HG02759 (cell line): ENCODE data around the gene CUL2.
"Not testable (repeated sequence)": the region's sequence is repeated elsewhere in the genome, so short reads cannot be mapped to it uniquely, and the experiment has no call there.

Experiments
- ATAC-seq: cut with Tn5 transposase; IDR thresholded peaks from one replicate; pipeline ENCODE4 v1.9.1; 2021; ENCODE audit warnings: mild to moderate bottlenecking, moderate library complexity; ENCODE audit not compliant: unreplicated experiment

CUL2 gene

DNA sequence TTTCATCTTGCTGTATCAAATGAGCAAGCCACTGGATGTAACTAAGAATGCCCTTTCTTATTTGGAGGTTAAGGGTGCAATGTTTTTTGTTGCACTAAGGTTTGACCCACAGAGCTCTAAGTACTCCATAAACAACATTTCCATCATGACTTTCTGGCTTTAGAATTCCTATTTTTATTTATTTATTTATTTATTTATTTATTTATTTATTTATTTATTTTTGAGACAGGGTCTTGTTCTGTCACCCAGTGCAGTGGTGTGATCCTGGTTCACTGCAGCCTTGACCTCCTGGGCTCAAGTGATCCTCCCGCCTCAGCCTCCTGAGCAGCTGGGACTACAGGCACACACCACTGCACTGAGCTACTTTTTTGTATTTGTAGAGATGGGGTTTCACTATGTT, 9.9 kb downstream of the CUL2 start:
- ATAC-seq: not testable (repeated sequence)

DNA sequence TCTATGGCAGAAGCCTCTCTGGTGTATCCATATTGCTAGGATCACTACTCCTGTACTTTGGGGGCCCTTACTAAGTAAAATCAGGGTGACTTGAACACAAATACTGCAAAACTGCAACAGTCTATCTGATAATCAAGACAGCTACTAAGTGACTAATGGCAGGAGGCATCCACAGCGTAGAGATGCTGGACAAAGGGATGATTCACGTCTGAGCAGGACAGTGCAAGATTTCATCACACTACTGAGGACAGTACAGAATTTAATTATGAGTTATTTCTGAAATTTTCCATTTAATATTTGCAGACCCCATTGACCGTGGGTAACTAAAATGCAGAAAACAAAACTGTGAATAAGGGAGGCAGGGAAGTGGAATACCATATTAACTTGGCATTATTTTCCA, 10.4 kb downstream of the CUL2 start:
- ATAC-seq: no peak

DNA sequence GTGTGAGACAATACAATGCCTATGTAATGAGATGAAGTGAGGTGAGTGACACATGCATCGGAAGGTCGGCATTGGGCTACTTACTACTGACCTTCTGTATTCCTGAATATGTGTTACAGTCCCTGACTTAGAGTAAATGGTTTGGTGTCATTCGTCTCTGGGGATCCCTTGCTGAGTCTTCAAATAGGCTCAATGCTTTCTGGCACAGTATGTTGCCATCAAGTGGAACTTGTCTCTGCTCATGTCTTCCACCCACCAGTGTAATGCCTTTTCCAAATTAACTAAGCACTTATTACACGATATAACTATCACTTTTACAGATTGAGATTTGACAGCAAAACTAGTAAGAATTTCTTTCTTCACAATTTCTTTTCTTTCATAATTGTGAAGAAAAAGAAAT, 10.9 kb downstream of the CUL2 start:
- no peak for ATAC-seq

DNA sequence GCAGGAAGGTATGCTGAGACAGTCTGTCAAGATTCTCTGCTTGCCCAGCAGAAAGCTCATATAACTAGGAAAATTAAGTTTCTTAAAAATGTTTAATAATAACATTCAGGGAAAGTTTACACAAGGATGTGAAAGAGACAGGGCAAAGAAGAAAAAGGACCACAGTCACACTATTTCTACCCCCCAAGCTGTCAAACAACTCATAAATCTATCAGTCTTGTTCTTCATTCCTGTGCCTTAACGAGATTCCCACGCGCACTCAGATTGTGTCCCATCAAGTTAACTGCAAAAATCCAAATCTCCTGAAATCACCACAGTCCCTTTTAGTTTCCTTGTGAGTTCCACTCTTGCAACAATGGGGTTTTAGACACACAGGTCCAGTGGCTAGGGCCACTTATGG, 14.9 kb downstream of the CUL2 start:
- no peak for ATAC-seq

DNA sequence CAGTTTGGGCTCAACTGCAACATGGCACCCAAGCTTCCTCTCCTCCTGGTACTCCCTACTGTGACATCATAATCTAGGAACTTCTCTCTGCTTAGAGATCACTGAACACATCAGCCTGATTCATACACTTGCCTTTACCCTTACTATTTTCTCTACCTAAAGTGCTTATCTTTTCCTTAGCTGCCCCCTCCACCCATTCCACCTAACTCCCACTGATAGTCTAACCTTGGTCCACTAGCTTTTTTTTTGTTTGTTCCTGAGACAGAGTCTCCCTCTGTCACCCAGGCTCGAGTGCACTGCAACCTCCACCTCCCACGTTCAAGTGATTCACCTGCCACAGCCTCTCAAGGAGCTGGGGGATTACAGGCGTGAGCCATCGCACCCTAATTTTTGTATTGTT, 15.9 kb downstream of the CUL2 start:
- no peak for ATAC-seq

DNA sequence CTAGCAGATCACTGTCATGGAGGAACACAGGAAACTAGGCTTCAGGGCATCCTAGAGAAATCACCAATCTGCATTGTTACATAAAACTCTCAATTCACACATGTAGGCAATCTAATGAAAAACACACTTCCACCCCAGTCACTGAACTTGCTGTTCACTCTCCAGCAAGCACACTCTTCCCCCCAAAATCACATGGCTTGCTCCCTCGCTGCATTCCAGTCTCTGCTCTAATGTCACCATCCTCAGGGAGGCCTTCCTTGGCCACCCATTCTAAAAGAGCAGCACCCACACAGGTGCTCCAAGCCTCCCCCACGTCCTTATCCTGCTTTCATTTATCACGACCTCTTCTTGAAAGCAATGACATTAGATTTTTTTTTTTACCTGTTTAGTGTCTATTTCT, 19.6 kb downstream of the CUL2 start:
- ATAC-seq: no peak

DNA sequence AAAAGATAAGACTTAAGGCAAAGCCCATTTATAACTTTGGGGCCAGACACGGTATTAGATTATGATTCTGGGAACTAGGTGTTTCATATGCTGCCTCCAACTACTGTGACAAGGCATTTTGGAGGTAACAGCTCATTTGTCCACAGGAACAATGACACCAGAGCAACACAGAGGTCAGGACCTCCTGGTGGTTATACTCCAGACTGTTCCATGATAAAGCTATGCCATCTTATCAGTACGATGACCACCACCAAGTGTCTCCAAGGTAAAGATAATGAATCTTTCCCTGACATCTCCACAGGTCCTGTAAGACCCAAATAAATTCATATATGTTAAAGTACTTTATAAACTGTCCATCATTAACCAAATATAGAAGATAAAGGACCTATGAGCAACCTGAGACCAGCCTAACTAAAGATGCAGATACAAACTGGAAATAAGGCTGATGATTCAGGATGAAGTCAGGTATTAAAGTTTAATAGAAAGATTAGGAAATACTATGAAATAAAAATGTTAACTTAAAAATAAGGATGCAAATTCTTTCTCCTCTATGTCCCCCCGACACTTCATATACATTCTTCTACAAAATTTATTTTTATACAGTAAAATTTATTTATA, 26.2 kb downstream of the CUL2 start:
- no peak for ATAC-seq

DNA sequence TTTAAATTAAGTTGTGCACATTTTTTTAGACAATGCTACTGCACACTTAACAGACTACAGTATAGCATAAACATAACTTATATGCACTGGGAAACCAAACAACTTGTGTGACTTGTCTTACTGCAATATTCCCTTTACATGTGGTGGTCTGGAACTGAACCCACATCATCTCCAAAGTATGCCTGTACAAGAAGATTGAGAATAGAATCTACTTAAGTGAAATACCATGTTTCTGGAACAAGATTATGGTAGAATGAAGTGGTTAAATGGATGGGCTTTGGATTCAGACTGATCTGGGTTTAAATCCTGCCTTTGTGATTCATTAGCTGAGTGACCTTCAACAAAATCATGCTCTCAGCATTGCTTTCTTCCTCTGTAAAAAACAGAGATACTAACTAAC, 30.7 kb downstream of the CUL2 start:
- ATAC-seq: no peak

DNA sequence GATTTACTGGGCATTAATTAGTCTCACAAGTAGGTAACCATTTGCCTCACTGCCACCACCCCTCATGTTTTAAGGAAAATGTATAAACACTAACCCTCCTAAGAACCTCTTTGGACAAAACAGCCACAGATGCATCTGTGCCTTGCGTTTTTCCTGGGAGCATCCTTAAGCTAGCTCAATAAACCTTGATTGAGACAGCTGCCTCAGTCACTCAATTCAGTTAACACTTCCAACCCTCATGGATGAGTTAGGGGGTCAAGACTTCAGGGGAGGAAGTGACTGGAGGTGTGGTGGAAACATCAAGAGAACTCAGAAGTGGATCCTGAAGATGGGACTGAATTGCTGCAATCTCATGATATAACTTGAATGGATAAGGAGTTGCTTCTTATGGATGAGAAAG, 31.5 kb downstream of the CUL2 start:
- ATAC-seq: no peak

DNA sequence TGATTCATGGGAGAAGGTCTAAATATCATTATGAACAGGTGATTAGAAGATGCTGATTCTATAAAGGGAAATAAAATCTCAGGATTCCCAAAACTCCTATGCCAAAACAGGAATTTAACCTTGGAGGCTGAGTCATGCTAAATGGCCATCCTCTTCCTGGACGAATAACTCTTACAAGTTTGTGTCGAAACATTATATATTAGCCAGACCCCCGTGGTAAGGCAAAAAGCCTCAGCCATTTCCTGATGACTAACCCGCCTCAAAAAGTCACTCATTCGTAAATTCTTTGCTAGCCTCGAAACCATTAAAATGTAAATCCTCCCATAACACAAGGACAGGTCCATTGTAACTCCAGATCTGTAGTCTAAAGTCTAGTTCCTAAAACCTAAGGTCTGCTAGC, 32.0 kb downstream of the CUL2 start:
- peak; percentile 83 for ATAC-seq

DNA sequence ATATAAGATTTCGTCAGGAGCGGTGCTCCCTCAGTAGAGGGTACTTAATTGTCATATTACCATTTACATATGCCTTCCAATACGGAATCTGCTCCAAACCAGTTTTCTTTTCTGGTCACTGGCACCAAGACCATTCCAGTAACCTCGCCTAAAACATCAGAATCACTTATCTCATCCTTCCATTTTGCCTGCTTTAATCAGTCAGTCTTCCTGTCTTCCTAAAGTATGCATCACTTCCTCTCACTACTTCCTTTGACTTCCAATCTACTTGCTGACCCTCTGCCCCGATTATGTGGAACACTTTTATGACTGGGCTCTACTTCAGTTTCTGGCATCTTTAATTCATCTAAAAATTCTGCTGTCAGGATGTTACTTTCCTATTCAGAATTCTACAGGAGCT, 33.5 kb downstream of the CUL2 start:
- ATAC-seq: no peak

DNA sequence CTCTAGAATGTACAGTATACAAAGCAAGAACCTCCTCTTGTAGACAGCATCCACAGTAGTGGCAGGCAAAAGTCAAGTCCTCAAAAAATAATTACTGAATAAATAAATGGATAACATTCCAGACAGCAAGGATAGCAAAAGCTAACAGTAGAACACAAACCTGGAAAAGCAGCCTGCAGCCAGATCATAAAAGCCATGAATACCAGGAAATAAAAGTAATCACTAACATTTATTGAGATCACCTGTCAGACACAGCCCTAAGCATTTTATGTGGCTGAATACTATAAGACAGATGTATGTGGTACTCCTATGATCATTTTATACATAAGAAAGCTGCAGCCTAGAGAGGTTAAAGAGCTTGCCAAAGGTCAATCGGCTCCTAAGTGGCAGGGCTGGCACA, 34.0 kb downstream of the CUL2 start:
- ATAC-seq: no peak

DNA sequence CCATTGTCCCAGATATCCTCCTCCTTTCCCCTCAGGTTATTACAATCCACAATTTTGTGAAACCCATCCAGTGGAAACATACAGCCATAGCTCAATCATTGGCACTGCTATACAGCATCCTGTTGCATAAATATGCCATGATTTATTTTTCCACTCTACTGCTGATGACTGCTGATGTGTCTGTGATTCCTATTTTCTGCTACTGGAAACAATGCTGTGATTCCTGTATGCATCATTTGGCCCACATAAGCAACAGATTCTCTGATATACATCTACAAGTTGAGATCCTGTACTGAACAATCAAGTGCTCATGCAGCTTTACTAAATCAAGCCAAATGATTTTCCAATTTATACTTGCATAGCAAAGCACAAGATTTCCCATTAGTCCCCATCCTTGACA, 39.6 kb downstream of the CUL2 start:
- ATAC-seq: no peak

DNA sequence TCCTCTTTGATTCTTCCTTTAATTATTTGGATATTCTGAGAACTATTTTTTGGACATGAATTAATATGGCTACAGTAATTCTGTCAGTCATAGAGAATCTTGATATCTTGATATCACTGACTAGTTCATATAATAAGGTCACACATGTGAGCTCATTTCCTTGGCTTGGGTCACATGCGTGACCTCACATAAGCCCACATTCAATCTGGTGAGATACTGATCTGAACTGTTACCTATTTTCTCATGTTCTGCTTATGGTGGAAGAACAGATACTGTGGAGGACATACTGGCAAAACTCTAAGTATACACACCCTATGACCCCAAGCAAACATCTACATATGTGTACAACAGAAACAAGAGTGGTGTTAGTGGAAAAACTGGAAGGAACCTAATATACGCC, 44.1 kb downstream of the CUL2 start:
- no peak for ATAC-seq

DNA sequence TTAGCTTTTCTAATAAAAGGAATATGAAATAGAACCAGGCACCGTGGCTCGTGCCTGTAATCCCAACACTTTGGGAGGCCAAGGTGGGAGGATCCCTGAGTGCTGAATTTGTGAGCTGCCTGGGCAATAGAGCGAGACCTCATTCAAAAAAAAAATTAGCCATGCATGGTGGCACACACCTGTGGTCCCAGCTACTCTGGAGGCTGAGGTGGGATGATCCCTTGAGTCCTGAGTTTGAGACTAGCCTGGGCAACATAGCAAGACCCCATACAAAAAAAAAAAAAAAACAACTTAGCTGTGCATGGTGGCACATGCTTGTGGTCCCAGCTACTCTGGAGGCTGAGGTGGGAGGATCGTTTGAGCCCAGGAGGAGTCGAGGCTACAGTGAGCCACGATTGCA, 44.9 kb downstream of the CUL2 start:
- not testable (repeated sequence) for ATAC-seq

DNA sequence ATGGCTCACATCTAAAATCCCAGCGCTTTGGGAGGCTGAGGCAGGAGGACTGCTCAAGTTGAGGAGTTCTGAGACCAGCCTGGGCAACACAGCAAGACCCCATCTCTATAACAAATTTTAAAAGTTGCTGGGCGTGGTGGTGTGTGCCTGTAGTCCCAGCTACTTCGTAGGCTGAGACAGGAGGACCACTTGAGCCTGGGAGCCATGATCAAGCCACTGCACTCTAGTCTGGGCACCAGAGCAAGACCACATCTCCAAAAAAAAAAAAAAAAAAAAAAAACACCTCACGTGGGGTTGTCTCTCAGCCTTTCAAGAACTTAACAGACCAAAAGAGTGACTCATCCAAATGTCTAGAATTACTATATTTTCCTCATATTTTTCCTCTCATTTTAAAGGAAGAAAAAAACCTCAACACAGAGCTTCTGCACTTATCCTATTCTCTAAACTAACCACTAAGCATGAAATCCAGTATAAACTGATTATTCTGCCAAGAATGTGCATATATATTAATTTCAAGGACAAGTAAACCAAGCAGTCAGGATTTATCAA, 46.3 kb downstream of the CUL2 start:
- ATAC-seq: no peak

DNA sequence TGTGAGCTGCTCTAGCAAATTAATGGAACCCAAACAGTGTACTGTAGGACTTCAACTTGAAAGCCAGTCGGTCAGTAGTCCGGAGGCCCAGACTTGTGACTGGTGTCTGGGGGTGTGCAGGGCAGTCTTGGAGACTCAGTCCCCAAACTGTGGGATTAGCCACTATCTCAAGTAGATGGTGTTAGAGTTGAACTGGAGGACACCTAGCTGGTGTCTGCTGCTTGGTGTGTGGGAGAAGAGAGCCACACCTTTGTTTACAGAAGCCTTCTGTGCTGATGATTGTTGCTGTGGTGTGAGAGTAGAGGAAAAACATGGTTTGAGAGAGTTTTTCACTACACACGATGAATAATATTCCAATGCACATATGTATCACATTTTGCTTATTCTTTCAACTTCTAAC, 47.4 kb downstream of the CUL2 start:
- no peak for ATAC-seq

DNA sequence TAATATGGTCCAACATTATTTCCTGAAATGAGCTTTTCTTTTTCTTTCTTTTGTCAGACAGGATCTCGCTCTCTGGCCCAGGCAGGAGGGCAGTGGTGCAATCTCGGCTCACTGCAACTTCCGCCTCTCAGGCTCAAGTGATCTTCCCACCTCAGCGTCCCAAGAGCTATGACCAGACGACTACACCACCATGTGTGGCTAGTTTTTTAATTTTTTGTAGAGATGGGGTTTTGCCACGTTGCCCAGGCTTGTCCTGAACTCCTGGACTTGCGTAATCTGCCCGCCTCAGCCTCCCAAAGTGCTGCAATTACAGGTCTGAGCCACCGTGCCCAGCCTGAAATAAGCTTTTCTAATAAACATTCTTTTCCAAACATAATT, 48.6 kb downstream of the CUL2 start:
- ATAC-seq: no peak

DNA sequence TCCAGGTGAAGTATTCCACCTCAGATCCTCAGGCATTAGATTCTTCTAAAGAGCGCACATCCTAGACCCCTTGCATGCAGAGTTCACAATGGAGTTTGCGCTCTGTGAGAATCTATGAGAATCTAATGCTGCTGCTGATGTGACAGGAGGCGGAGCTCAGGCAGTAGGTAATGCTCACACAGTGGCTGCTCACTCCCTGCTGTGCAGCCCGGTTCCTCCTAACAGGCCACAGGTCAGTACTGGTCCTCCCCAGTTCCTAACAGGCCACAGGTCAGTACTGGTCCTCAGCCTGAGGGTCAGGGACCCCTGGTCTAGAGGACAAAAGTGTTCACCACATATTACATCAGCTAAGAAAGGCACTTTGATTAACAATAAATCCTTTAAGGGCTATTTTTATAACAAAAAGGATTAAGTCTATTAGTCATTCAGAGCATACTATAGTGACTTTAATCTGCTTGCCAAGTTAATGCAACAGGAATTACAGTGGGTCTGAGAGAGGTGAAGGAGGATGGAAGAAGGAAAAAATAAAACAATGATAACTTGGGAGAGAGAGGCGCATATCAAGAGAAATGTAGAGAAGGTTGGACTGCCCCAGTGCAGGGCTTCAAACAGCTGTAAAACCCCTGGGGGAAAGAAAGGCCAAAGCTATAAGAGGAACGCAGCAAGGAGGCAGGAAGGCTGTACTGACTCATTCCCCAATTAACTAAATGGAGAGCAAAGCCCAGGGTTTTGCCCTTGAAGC, 49.2 kb downstream of the CUL2 start:
- ATAC-seq: no peak

DNA sequence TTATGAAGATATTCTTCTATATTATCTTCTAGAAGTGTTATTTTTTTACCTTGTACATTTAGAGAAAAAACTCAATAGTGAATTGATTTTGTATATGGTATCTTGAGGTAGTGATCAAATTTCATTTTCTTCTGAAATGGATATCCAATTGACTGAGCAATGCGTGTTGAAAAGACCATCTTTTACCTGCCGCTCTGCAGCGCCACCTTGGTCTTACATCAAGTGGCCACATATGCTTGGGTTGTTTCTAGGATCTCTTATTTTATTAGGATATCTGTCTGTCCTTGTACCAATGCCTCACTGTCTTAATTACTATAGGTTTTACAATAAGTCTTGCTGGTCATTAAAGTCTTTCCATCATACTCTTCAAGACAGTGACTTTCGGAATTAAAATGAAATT, 53.0 kb downstream of the CUL2 start:
- no peak for ATAC-seq

DNA sequence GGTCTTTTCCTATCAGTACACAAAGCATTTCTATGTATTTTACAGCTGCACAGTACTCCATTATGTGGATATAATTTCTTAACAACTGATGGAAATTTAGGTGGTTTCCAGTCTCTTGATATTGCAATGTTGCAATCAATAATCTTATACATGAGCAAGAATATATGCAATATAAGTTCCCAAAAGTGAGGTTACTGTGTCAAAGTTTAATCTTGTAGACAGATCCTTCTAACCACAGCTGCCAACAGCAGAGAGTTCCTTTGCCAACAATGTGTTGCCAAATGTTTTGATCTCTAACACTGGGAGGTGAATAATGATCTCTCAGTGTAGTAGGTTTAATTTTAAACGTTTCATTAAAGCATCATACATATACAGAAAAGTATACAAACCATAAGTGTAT, 54.5 kb downstream of the CUL2 start:
- no peak for ATAC-seq

DNA sequence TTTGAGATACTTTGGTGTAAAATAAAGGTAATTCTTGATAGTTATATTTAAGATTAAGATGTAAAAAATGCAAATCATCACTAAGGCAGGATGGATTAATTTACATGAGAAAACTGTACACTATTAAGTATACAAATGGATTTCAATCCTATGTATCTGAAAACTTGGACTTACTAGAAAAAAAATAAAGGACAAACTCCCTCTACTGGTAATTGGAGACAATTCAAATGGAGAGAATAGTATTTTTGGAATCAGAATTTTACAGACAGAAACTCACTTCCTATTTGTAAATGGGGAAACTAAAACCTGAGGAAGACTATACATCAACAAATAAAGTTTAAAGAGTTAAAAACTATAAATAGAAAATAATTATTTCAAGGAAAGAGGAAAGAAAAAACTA, 62.6 kb downstream of the CUL2 start:
- no peak for ATAC-seq

DNA sequence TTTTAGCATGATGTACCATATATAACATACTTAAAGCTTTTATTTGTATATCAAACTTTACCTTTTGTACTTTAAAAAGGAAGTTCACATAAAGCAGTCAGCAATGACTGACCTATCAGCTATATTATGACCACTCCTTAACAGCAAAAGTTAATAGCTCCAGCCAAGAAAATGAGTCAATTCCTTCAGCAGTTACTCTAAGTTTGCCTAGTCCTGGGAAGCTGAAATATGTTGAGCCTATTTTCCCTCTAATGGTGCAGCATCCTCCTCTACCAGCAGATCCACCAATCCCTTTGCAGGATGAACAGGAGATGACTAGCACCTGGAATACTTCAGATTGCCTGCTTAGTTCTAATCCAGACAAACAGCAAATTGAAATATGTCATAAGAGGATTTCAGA, 64.2 kb downstream of the CUL2 start:
- ATAC-seq: no peak
